K562 (cell line): ENCODE data around the gene AKR1D1.

Source experiments
- CTCF ChIP-seq, 3 experiments: IDR thresholded peaks in 2 of 3; conservative IDR thresholded peaks in 1 of 3; 2 replicates each; pipeline ENCODE4 v1.5.1; 2011 to 2012; ENCODE audit warnings: low read length in 3 of 3, mild to moderate bottlenecking in 3 of 3, control low read depth in 2 of 3, improper control_type of control experiment in 1 of 3, inconsistent platforms in 1 of 3, low read depth in 1 of 3, mixed read lengths in 1 of 3, moderate library complexity in 1 of 3; ENCODE audit not compliant: insufficient read depth in 2 of 3
- KDM5B ChIP-seq: fragments of 200-600 bp; sonication (generic); IDR thresholded peaks from 2 replicates; pipeline ENCODE4 v1.6.1; 2012; ENCODE audit warnings: low read depth, mild to moderate bottlenecking, moderate library complexity, low read length, control low read depth, inconsistent platforms; ENCODE audit not compliant: insufficient replicate concordance
- NRF1 ChIP-seq, 2 experiments: fragments of 450-650 bp; IDR thresholded peaks in 1 of 2; conservative IDR thresholded peaks in 1 of 2; 2 replicates each; pipeline ENCODE4 v1.6.1; 2014; ENCODE audit warnings: mild to moderate bottlenecking in 2 of 2
- SIN3B ChIP-seq: fragments of 450-650 bp; IDR thresholded peaks from 2 replicates; pipeline ENCODE4 v1.6.1; 2017; ENCODE audit warnings: low read depth, mild to moderate bottlenecking, moderate library complexity
- SNRNP70 ChIP-seq: fragments of 200-400 bp; formaldehyde crosslinking; optimal IDR thresholded peaks from 2 replicates; pipeline ENCODE3; 2017; ENCODE audit warnings: low read depth, low read length
- TCF7L2 ChIP-seq: fragments of 150-350 bp; IDR thresholded peaks from 2 replicates; pipeline ENCODE4 v1.6.1; 2016; ENCODE audit warnings: low read depth, mild to moderate bottlenecking, low read length, moderate library complexity
- TRIM28 ChIP-seq: fragments of 450-650 bp; IDR thresholded peaks from 2 replicates; pipeline ENCODE4 v1.6.1; 2017

GRCh38 chr7:138167869-138168296 lies 91.6 kb downstream of the AKR1D1 start:
- TF ChIP-seq NRF1 (conservative IDR thresholded peaks at IDR 0.05 in 1 of 2, IDR thresholded peaks at IDR 0.05 in 1 of 2) (no peak), CTCF (IDR thresholded peaks at IDR 0.05 in 2 of 3, conservative IDR thresholded peaks at IDR 0.05 in 1 of 3; ENCODE audit: insufficient read depth in 2 of 3, low read depth in 1 of 3, low read length in 3 of 3) (no peak), SIN3B (no peak), TCF7L2 (no peak), SNRNP70 (no peak), TRIM28 (no peak), KDM5B (no peak)
